Dedifferentiated amniotic fluid mesenchymal stem cell (primary cell): Measurements from ENCODE around the gene SLC37A1.

Source experiments
- DNase-seq: peaks from one replicate; pipeline ENCODE4 v3.0.0-alpha.2; 2016; ENCODE audit errors: extremely low spot score

Gene SLC37A1

DNA sequence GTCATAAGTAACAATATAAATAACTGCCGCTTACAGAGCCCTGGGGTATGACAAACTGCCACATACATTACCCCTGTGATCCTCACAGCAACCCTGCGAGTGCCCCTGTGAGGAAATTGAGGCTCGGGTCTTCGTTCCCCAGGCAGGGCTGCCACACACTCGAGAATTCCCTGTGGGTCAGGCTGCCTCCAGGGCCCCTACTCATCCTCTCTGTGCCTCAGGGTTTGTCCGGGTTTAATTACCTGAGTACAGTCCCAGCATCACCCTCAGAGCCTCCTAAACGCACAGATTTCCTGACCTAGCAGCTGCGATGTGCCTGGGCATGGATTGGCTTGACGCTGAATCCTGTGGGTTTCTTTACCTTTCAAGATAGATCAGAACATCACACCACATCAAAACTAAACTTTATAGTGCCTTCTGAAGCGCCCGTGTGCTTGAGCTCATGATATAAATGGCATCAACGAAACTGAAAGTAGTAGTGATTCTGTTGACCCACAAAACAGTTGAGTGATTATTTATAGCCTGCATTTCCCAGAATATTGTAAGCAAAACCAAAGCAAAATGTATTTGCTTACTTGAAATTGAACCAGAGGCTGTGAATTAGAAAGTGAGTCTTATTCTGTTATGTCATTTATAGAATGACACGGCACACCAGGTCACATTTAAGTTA is 14.0 kb downstream of the SLC37A1 start:
- no peak for DNase-seq

DNA sequence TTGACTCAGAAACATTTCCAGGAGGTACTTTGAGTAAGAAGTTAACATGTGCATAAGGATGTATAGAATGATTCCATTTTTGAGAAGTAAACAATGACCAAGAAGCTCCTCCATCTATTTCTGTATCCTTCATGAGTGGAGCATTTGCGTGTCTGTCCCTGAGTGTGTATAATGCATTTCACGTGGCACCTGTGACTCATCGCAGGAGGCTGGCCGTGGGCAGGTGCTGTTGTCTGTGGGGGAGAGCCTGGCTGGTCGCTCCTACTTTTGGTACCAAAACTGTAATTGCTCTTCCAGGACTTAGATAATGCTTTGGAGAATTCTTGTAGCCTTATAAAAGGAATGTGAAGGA is 16.5 kb downstream of the SLC37A1 start:
- no peak for DNase-seq

DNA sequence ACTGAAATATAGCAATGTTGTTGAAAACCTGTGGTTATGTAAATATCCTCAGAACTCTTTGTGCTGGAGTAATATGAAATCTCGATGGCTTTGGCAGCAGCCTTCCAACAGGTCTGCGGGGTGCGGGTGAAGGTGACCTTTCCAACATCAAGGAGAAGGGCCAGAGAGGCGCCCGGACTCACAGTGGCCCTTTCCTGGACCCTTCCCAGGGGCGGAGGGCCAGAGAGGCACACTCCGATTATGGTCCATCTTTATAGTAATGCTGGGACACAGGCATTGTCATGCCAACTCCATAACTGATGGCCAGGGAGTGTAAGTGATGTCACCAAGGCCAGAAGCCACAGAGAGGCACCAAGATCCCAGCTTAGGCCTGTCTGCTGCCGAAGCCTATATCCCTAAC is 18.1 kb downstream of the SLC37A1 start:
- no peak for DNase-seq

DNA sequence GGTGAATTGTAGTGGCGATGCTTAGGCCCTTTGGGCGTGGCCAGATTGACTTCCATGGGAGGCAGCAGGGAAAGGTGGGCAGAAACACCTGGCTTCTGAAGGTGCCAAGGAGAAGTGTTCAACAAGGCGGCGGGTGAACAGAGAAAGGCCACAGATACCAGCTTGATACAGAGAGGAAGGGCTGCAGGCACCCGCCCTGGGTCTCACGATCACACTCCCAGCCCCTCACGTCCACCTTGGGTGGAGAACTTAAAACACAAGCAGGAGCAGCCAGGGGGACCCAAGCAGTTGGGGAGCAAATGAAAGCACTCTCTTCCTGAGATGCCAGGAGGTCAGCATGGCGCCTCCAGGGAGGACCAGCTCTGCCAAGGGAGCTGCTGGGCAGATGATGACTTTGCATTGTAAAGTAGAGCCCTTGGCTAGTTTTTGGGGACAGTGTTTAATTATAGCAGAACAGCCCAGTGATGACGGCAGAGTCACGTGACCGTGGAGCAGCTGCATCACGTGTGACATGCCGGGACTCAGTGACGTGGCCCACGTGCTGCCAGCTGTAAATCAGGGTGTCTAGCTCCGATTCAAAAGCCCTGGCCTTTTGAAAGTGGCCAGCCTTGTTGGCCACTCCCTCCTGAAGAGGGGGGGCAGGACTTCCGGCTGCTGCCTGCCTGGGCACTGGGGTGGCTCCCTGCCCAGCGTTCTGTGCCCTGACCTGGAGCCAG is 19.0 kb downstream of the SLC37A1 start:
- no peak for DNase-seq

DNA sequence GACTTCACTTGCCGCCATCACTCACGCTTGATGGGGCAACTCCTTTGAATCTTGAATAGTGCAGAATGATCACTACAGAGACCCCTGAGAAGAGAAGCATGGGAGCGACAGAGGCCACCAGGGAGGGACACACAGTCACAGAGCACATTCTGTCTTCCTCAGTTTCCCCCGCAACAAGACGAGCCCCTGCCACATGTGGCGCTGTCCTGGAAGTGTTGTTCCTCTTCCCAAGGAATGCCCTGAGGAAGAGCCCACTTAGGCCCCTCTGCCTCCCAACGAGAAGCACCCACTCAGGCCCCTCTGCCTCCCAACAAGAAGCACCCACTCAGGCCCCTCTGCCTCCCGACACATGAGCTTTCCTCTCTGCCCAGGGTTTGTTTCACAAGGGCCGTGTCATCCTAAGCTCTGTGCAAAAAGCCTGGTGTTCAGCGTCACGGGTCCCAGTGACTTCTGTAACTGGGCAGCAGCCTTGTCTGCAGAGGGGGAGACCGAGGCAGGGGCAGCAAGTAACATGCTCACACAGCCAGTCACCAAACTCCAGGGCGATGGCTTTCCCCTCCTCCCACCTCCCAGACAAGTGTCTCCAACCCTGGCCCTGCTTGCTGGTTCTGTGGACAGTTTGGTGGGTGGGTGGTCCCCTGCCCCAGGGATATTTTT is 19.8 kb downstream of the SLC37A1 start:
- no peak for DNase-seq

DNA sequence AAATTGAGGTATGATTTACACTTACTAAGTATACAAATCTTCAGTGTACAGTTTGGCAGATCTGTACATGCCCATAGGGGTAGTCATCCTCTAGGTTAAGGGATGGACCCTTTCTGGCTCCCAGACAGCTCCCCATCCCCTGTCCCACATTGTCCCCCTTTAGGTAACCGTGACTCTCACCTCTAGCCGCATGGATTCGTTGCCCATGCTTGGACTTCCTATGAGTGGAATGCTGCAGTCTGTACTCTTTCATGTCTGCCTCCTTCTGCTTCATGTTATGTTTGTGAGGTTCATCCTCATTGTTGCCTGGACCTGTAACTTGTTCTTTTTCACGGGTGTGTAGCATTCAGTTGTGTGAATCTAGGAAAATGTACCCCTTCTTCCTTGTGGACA is 20.3 kb downstream of the SLC37A1 start:
- no peak for DNase-seq

DNA sequence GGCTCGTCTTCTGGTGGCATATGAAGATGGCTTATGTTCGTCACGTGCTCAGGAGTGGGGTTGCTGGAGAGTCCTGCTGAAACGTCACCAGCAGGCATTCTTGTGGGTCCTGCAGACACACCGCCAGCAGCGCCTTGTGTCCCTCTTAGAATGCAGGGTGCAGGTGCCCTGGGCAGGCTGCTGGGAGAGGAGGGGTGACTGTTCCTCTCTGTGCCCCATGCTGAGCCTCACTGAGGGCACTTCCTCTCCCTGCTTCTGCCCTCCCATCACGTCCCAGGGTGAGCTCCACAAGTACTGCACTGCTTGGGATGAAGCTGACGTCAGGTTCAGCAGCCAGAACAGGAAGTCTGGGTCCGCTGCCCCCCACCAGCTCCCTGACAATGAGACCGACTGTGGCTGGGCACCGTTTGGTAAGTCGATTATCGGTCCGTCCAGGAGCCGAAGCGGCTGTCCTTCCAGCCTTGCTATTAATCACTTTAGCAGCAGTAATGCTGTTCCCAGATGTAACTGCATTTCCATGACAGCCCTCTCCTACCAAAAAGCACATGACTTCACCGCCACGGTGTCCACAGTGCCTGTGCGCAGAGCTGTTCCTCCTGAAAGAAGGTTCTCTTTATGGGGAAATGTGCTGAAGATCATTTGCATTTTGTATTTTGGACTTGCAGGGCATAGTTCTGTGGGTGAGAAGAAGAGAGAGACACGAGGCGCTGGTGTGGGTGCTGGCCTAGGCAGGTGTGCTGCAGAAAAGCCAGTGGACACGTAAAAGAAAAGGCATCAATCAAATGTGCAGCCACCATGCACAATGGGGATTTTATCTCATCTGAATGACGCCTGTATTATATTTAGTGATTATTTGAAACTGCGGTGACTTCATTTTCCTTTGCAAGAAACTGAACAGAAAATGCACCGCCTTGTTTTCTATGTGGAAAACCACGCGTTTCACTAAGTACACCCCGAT is 21.0 kb downstream of the SLC37A1 start:
- DNase-seq = no peak

DNA sequence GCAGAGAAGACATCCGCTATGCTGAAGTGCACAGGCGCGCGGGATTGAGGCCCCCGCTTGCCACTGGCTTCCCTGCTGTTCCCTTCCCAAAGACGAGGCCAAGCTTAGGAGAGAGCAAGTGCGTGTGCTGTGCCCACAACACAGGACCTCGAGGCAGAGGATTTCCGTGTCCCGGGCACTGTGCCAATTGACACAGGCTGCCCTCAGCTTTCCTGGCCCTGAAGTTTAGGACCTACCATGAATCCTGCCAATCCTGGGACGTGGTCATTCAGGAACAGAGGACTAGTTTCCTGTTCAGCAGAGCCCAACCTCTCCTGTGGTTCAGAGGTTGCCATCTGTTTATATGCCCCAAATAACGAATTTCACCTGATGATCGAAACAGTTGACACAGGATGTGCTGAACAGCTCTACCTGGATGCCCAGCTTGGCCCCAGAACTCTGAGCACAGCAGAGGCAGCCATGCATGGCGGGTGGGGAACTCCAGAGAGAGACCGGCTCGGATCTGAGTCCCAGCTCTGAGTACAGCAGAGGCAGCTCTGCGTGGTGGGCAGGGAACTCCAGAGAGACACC is 22.0 kb downstream of the SLC37A1 start:
- DNase-seq = no peak

DNA sequence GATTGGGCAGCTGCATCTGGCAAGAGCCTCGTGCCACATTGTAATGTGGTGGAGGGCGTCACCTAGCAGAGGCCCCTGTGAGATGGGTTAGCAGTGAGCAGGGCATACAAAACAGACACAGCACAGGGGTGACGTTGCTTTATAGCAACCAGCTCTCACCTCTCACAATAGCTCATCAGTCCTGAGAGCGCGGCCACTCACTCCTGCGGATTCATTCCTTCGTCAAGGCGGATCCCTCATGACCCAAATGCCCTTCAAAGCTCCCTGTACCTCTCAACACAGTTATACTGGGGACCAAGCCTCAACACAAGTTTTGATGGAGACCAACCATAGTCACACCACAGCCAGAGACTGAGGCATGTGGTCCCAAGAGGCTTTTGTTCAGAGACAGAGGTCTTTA is 22.9 kb downstream of the SLC37A1 start:
- no peak for DNase-seq

DNA sequence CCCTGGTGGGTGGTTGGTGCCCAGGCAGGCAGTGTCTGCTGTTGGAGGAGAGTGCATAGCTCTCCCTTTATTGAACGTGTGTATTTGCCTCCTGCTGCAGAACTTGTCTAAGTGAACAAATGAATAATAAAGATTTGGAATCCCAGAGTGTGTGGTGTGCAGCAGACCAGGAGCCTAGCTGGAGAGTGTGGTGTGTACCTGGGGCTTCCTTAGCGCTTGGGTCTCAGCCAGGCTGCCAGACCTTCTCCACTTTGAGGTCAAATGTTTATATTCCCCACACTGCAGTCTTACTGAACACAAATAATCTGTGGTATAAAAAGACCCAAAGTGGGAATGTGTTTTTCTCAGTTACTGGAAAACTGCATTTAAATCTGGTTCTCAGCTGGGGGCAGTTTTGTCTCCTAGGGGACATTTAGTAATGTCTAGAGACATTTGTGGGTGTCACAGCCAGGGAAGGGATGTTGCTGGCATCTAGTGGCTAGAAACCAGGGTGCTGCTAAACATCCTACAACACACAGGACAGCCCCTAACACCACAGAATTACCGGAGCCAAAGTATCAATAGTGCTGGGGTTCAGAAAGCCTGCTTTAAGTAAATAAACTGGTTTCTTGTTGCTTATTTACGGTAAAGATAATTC is 23.6 kb downstream of the SLC37A1 start:
- DNase-seq = no peak

DNA sequence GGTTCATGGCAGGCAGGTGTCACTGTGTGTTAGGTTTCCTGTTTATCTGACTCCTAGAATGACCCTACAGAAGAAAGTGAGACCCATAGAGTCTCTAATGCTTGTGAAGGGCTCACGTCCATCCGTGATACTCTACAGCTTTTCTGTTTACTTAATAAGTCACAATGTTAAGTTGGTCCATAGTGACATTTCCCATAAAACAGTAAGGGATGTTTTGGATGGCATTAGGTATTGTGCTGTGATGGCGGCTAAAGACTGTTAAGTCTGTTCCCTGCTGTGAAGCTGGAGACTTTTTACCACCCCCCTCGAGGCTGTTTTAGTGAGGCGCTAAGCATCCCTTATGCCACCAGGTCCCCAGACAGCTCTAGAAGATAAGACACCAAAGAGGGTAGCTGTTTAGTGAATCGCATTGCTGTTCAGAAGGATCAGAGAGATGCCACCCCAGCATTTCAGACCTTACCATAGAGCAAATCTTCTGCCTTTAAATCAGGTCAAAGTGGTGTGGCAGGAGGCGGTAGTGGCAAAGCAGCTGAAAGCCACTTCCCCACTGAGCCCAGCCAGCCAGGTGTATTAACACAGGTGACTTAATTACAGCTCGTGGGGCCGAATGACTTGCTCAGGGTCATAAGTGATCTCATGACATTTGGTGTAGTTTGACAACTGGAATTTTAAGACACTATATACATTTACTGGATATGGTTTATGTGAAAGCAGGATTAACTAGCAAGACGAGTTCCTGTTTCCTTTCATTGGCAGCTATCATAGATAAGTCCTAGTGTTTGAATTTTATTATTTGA is 25.0 kb downstream of the SLC37A1 start:
- DNase-seq = no peak

DNA sequence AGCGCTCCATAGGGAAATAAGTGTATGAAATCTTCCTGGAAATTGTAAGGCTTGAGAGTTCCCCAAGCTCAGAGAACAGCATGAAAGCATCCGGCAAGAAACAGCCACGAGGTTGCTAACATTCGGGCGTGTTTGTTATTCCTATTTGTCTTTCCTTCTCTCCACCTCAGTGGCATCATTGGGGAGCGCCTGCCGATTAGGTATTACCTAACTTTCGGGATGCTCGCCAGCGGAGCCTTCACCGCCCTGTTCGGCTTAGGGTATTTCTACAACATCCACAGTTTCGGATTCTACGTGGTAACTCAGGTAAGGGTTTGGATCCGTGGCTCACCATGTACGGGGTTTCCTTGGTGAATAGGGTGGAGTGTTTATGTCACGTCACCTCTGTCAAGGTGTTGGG is 25.7 kb downstream of the SLC37A1 start:
- no peak for DNase-seq

DNA sequence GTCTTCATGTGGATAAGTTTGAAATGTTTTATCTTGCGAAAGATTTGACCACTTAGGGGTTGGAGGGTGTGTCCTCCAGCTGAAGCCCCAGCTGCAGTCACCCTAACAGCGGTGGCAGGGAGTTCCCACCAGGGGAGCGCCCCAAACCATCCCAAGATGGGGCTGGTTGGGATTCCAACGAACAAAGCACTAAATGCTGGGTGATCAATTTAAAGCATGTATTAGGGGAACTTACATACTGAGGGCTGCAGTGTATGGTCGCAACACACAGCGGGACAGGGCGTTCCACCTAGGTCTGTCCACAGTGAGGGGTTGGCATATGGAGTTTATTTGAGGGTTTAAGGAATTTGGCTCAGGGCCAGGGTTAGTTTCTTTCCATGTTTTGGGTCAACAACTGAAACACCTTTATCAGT is 26.3 kb downstream of the SLC37A1 start:
- DNase-seq = no peak

DNA sequence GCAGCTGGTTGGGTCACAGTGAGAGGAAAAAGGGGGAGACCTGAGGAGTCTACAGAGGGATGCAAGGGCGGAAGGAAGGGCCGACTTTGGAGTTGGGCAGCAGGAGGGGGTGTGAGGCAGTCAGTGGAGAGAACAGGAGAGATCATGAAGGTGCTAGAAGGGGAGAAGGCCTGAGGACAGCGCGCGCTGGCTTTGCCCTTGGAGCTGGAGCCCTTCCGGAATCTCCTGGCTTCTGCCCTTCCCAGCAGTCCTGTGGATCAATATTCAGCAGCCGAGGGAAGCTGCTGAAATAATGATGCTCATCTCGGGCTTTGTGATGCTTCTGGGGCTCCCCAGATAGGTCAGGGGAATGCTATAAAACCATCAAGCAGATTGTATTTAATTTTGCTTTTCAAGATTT is 26.7 kb downstream of the SLC37A1 start:
- DNase-seq = no peak

DNA sequence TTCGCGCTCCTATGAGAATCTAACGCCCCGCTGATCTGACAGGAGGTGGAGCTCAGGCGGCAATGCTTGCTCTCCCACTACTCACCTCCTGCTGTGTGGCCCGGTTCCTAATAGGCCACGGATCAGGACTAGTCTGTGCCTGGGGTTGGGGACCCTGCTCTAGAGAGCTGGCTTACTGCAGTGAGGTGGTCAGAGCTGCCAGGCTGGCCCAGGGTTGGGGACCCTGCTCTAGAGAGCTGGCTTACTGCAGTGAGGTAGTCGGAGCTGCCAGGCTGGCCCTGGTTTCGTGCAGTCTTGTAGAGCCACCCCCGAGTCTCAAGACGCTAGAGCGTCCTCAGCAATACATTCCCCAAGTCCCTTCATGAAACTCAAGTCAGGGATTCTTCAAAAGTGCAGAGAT is 27.5 kb downstream of the SLC37A1 start:
- DNase-seq = no peak

DNA sequence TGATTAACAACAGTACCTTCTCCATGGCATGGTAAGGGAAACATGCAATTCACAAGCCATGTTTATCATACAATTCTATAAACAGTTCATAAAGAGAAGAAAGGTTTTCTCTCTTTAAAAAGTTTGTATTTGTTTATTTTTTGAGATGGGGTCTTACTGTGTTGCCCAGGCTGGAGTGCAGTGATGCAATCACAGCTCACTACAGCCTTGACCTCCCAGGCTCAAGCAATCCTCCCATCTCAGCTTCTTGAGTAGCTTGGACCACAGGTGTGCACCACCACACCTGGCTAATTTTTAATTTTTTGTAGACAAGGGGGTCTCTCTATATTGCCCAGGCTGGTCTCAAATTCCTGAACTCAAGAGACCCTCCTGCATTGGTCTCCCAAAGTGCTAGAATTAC is 28.0 kb downstream of the SLC37A1 start:
- no peak for DNase-seq

DNA sequence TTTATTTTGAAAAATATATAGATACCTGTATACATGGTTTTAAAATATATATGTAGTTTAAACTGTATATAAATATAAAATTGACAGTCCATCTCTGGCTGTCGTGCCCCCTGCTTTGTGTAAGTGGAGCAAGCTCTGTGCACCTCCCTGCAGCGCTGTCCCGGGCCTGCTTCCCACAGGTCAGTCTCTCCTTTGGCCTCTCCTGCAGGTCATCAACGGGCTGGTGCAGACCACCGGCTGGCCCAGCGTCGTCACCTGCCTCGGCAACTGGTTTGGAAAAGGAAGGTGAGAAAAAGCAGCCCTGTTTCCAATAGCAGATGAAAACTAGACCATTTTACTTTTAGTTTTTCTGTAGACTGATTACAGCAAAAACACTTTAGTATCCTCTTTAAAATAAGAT is 28.5 kb downstream of the SLC37A1 start:
- DNase-seq = no peak

DNA sequence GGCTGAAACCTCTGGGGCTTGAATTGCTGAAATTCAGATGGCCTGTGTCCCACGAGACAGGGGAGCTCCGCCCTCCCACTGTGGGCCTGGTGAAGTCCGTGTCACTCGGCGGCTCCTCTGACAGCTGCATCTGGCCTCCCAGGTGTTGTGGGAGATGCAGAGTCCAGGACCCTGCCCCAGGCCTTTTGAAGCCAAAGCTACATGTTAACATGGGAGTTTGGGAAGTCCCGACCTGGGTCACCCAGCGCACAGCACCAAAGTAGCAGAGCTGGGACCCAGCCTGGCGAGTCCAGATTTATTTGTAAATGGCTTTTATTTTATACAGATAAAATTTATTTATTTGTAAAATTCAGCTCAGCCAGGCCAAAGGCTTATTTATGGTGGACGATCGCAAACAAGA is 28.9 kb downstream of the SLC37A1 start:
- no peak for DNase-seq

DNA sequence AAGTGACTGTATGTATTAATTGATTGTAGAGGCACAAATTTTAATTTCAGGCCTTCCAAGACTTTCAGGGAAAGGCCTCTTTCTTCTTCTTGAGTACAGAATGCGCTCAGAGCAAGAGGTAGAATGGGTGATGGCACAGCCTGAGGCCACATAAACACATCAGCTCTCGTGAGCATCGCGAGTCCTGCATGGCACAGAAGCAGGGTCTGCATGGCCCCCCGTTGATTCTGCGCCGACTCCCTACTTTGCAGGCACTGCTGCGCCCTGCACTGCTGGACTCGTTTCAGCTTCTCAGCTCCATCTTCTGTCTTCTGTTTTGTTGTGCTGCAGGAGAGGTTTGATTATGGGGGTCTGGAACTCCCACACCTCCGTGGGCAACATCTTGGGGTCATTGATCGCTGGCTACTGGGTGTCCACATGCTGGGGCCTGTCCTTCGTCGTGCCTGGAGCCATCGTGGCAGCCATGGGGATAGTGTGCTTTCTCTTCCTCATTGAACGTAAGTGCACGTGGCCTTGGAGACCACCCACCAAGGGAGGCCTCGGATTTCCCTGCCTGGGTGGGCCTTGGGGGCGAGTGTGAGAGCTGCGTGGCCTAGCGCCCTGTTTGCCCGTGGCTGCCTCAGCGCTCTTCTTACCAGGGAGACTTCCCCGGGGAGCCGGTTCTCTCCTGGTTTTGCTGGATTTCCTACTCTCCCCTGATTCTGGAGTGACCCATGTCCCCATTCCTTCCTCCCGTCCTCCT is 29.6 kb downstream of the SLC37A1 start:
- DNase-seq = no peak

DNA sequence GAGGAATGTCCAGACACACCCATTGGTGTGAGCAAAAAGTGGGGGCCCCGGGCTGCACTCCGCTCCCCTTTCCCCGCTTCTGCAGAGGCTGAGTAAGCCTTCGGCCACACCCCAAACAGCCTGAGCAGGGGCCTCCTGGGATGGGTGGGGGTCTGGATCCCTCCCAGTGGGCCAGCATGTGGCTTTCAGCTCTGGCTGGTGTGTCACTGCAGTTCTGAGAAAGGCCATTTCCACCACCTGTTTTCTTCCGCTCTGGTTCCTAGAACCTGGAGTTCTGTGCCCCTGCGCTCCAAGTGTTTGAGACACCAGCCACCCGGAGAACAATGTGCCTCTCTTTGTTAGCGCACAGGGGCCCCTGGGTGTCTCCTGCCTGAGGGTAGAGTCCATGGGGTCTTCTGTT is 30.9 kb downstream of the SLC37A1 start:
- no peak for DNase-seq
